Measurements from ENCODE around the gene OTUD6A.

DNA sequence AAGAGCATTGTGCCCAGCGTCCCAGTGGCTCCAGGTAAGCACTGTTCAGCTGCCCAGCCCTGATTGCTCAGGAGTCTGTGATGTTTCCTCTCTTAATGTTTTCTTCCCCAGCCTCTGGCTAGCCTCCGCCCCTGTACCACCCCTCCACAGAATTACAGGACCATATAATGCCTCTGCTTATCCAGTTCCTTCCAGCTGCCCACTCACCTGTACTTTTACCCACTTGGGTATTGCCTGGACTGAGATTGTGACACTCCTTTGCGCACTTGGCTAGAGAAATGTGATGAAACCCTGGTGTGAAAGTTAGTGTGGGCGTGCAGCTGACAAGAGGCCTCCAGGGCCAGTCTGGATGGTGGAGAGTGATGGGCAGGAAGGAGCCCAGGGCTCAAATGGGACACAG is 12.3 kb upstream of the OTUD6A start, which contains the start of gene AWAT2:
- TF ChIP-seq, protein P1, sequence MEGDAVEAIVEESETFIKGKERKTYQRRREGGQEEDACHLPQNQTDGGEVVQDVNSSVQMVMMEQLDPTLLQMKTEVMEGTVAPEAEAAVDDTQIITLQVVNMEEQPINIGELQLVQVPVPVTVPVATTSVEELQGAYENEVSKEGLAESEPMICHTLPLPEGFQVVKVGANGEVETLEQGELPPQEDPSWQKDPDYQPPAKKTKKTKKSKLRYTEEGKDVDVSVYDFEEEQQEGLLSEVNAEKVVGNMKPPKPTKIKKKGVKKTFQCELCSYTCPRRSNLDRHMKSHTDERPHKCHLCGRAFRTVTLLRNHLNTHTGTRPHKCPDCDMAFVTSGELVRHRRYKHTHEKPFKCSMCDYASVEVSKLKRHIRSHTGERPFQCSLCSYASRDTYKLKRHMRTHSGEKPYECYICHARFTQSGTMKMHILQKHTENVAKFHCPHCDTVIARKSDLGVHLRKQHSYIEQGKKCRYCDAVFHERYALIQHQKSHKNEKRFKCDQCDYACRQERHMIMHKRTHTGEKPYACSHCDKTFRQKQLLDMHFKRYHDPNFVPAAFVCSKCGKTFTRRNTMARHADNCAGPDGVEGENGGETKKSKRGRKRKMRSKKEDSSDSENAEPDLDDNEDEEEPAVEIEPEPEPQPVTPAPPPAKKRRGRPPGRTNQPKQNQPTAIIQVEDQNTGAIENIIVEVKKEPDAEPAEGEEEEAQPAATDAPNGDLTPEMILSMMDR (IDR thresholded peaks at IDR 0.05) = no peak
- no peak for TF ChIP-seq POLR2AphosphoS5 (IDR thresholded peaks at IDR 0.05)
